ENCODE data around the gene HIVEP3. TPM values are rescaled to one million over a fixed set of nuclear protein-coding genes. Genes with fewer than 3 reads are reported as not detected.

The HIVEP3 gene
- total RNA-seq, 4 donors from 2014 or later = 4.2 to 6.5 (median 4.7) TPM

DNA sequence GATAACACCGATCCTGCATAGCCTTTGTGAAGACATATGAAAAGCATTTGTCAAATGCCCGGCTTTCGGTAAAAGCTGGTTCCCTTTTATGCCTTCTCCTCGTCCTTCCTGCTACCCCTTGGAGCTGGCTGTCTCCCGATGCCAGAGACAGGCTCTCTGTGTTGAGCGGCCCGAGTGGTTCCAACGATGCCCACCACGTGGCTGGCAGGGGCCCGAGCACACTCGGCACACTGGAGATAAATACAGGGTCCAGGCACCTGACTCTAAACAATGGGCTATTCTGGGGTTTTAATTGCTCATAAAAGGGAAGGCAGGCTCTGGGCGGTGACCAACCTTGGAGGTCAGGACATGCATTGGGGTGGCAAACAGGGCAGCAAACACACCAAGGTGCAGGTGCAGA, 207.1 kb downstream of the HIVEP3 start:
- no peaks in the 10 kb centered on the region for H3K36me3 ChIP-seq
- no peak overlapping the region for H3K4me3 ChIP-seq
- no peaks in the 10 kb centered on the region for H3K4me1 ChIP-seq
- no peak for DNase-seq (ENCODE audit: low spot score in 2 of 2)
- WGBS, 2 donors = 82 to 84% methylated on average over 12 of the region's 12 CpGs
- H3K27me3 ChIP-seq = no peaks in the 10 kb centered on the region
- TF ChIP-seq POLR2A (IDR thresholded peaks at IDR 0.05) (no peak), EP300 (IDR thresholded peaks at IDR 0.05) (no peak)
- TF ChIP-seq, protein P1, sequence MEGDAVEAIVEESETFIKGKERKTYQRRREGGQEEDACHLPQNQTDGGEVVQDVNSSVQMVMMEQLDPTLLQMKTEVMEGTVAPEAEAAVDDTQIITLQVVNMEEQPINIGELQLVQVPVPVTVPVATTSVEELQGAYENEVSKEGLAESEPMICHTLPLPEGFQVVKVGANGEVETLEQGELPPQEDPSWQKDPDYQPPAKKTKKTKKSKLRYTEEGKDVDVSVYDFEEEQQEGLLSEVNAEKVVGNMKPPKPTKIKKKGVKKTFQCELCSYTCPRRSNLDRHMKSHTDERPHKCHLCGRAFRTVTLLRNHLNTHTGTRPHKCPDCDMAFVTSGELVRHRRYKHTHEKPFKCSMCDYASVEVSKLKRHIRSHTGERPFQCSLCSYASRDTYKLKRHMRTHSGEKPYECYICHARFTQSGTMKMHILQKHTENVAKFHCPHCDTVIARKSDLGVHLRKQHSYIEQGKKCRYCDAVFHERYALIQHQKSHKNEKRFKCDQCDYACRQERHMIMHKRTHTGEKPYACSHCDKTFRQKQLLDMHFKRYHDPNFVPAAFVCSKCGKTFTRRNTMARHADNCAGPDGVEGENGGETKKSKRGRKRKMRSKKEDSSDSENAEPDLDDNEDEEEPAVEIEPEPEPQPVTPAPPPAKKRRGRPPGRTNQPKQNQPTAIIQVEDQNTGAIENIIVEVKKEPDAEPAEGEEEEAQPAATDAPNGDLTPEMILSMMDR (IDR thresholded peaks at IDR 0.05) = no peak
- H3K27ac ChIP-seq = no peak overlapping the region
- no peaks in the 10 kb centered on the region for H3K9me3 ChIP-seq

DNA sequence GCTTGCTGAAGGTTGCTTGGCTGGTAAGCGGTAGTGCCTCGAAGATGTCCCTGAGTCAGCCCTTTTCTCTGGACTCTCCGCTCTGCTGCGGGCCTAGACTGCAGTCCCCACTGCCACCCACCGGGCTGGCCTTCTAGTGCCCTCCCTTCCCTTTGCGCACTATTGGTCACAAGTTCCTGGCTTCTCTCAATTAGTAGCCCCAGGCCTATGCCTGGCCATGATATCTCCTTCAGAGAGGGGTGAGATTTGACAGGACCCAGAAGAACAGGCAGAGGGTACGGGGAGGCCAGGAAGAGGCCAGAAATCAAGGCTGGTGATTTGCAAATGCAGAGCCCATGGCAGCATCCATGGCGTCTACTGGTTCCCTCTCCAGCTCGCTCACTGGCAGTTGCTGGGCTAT, 207.7 kb downstream of the HIVEP3 start:
- no peak overlapping the region for H3K27ac ChIP-seq
- no peaks in the 10 kb centered on the region for H3K27me3 ChIP-seq
- H3K4me1 ChIP-seq = no peaks in the 10 kb centered on the region
- TF ChIP-seq, protein P1 (IDR thresholded peaks at IDR 0.05) = no peak
- DNase-seq (ENCODE audit: low spot score in 2 of 2) = no peak
- WGBS, 2 donors = 95% methylated on average over 9 of the region's 9 CpGs
- H3K9me3 ChIP-seq = no peaks in the 10 kb centered on the region
- H3K36me3 ChIP-seq = no peaks in the 10 kb centered on the region
- H3K4me3 ChIP-seq = no peak overlapping the region

DNA sequence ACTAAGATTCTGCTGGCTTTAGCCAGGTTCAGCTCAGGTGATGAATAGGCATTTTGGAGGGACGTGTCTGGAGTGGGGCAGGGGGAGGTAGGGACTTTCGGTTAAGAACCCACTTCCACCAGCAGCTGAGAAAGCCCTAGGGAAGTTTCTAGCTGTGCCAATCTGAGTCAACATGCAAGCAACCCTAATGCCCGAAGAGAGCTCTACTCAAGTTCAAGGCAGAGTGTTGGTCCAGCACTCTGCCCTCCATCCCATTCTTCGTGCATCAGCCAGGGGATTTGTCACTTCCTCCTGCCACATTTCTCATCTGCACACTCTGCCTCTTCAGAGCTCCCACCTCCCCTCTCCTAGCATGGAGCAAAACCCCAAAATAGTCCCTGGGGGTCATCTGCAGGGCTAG, 208.8 kb downstream of the HIVEP3 start:
- H3K4me1 ChIP-seq = no peaks in the 10 kb centered on the region
- 68 to 90% methylated on average over 4 of the region's 4 CpGs for WGBS, 2 donors
- H3K27me3 ChIP-seq = no peaks in the 10 kb centered on the region
- no peak for DNase-seq (ENCODE audit: low spot score in 2 of 2)
- no peaks in the 10 kb centered on the region for H3K9me3 ChIP-seq
- H3K36me3 ChIP-seq = no peaks in the 10 kb centered on the region
- H3K4me3 ChIP-seq = no peak overlapping the region
- TF ChIP-seq EP300 (IDR thresholded peaks at IDR 0.05) (no peak), POLR2A (IDR thresholded peaks at IDR 0.05) (no peak)
- TF ChIP-seq, protein P1 (IDR thresholded peaks at IDR 0.05) = no peak
- H3K27ac ChIP-seq = no peak overlapping the region

DNA sequence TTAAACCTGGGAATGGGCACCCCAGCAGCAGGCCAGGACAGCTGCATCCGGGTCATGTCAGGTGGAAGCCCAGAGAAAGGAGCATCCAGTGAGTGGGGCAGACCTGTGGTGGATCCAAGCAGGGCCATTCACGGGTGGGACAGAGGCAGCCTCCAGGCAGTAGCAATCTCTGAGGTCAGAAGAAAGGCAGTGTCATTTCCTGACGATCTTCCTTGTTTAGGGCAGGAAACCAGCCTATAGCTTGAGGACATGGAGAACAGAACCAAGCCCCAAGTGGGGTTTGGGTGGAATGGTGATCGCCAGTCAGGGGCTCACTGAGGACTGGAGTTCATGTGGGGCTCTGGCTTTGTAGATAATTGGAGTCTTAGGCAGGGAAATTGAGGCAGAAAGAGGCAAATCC, 209.4 kb downstream of the HIVEP3 start:
- no peak for TF ChIP-seq POLR2A (IDR thresholded peaks at IDR 0.05)
- TF ChIP-seq, protein P1 (IDR thresholded peaks at IDR 0.05) = no peak
- no peak for TF ChIP-seq EP300 (IDR thresholded peaks at IDR 0.05)
- Histone ChIP-seq H3K4me3 (no peak overlapping the region), H3K9me3 (no peaks in the 10 kb centered on the region), H3K27ac (no peak overlapping the region), H3K36me3 (no peaks in the 10 kb centered on the region), H3K27me3 (no peaks in the 10 kb centered on the region), H3K4me1 (no peaks in the 10 kb centered on the region)
- DNase-seq (ENCODE audit: low spot score in 2 of 2) = no peak
- WGBS, 2 donors = 75 to 86% methylated on average over 4 of the region's 4 CpGs

DNA sequence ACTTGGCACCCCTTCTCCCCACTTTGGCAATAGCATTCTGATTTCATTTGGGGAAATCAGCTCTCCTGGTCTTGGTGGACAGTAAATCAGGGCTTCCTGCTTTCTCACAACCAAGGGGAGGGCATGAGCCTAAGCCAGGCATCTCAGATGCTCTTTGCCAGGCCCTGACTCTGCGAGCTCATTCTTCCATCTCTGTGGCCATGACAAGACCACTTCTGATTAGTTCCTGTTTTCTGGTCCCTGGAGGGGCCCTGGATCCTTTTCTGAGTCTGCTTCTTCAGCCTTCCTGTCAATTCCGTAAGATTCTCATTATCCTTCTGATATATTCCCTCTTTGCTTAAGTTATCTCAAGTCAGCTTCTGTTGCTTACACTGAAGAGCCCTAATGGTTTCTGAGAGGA, 210.4 kb downstream of the HIVEP3 start:
- H3K36me3 ChIP-seq = no peaks in the 10 kb centered on the region
- H3K9me3 ChIP-seq = no peaks in the 10 kb centered on the region
- no peak overlapping the region for H3K4me3 ChIP-seq
- no peak for TF ChIP-seq EP300 (IDR thresholded peaks at IDR 0.05)
- TF ChIP-seq, protein P1 (IDR thresholded peaks at IDR 0.05) = no peak
- TF ChIP-seq POLR2A (IDR thresholded peaks at IDR 0.05) = no peak
- 82 to 90% methylated on average over 2 of the region's 2 CpGs for WGBS, 2 donors
- no peak overlapping the region for H3K27ac ChIP-seq
- no peaks in the 10 kb centered on the region for H3K27me3 ChIP-seq
- H3K4me1 ChIP-seq = no peaks in the 10 kb centered on the region
- DNase-seq (ENCODE audit: low spot score in 2 of 2) = no peak

Measured in tibial nerve (tissue), 4 donors.